ENCODE measurements around the gene POTEJ.
"Not testable (repeated sequence)": the region's sequence is repeated elsewhere in the genome, so short reads cannot be mapped to it uniquely, and the experiment has no call there.

DNA sequence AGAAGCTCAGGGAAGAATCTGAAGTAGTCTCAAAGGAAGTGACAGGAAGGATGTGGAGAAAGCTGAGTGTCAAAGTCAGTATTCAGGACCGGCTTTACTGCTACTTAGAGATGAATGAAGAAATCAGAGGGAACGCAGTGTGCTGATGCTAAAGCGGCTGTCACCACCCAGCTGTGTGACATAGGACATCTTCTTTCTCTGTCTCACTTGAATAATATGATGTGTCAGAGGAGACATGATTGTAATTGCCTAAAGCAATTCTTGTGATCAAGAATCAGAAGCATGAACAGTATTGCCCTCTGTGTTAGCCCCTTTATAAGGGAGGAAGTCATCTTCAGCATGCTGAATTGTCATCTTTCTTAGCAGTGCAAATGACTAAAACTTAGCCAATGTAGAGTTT lies 92.0 kb downstream of the POTEJ start:
- TF ChIP-seq, protein P1, sequence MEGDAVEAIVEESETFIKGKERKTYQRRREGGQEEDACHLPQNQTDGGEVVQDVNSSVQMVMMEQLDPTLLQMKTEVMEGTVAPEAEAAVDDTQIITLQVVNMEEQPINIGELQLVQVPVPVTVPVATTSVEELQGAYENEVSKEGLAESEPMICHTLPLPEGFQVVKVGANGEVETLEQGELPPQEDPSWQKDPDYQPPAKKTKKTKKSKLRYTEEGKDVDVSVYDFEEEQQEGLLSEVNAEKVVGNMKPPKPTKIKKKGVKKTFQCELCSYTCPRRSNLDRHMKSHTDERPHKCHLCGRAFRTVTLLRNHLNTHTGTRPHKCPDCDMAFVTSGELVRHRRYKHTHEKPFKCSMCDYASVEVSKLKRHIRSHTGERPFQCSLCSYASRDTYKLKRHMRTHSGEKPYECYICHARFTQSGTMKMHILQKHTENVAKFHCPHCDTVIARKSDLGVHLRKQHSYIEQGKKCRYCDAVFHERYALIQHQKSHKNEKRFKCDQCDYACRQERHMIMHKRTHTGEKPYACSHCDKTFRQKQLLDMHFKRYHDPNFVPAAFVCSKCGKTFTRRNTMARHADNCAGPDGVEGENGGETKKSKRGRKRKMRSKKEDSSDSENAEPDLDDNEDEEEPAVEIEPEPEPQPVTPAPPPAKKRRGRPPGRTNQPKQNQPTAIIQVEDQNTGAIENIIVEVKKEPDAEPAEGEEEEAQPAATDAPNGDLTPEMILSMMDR (IDR thresholded peaks at IDR 0.05; ENCODE audit: poor library complexity, severe bottlenecking), result not testable (repeated sequence)
- peak; percentile 95 for TF ChIP-seq EP300 (conservative IDR thresholded peaks at IDR 0.05; ENCODE audit: poor library complexity, severe bottlenecking)
- not testable (repeated sequence) for TF ChIP-seq SMC3 (conservative IDR thresholded peaks at IDR 0.05; ENCODE audit: poor library complexity)
